Hepatocyte (in vitro differentiated cells): Measurements from ENCODE around the gene BBS10. TPM values are rescaled to one million over a fixed set of nuclear protein-coding genes. Genes with fewer than 3 reads are reported as not detected.

Experiments
- DNase-seq: peaks from one replicate; pipeline ENCODE4 v3.0.0-alpha.2; 2016; ENCODE audit warnings: low spot score
- H2AFZ ChIP-seq: fragments of 200-600 bp; sonication (generic); 2 replicates; pipeline ENCODE4 v1.6.0; 2016; ENCODE audit warnings: antibody characterized with exemption, mild to moderate bottlenecking
- H3K27ac ChIP-seq: fragments of 200-600 bp; sonication (generic); 2 replicates; pipeline ENCODE4 v1.5.1; 2016; ENCODE audit warnings: mild to moderate bottlenecking
- H3K27me3 ChIP-seq: fragments of 200-600 bp; sonication (generic); 2 replicates; pipeline ENCODE4 v1.6.1; 2016
- H3K36me3 ChIP-seq: fragments of 200-600 bp; sonication (generic); replicated peaks from 2 replicates; pipeline ENCODE4 v1.5.1; 2016; ENCODE audit warnings: low read depth; ENCODE audit not compliant: insufficient read depth
- H3K4me1 ChIP-seq: fragments of 200-600 bp; sonication (generic); 2 replicates; pipeline ENCODE4 v1.5.1; 2016; ENCODE audit warnings: mild to moderate bottlenecking, moderate library complexity; ENCODE audit not compliant: insufficient read depth
- H3K4me2 ChIP-seq: fragments of 200-600 bp; sonication (generic); 2 replicates; pipeline ENCODE4 v1.6.0; 2016
- H3K4me3 ChIP-seq: fragments of 200-600 bp; sonication (generic); 2 replicates; pipeline ENCODE4 v1.5.1; 2016; ENCODE audit warnings: mild to moderate bottlenecking
- H3K79me2 ChIP-seq: fragments of 200-600 bp; sonication (generic); 2 replicates; pipeline ENCODE4 v1.6.0; 2017; ENCODE audit warnings: mild to moderate bottlenecking
- H3K9me2 ChIP-seq: fragments of 200-600 bp; sonication (generic); replicated peaks from 2 replicates; pipeline ENCODE4 v1.6.0; 2017; ENCODE audit warnings: mild to moderate bottlenecking; ENCODE audit not compliant: insufficient read depth
- H3K9me3 ChIP-seq: fragments of 200-600 bp; sonication (generic); 2 replicates; pipeline ENCODE4 v1.5.1; 2016; ENCODE audit warnings: low read depth, mild to moderate bottlenecking
- H4K20me1 ChIP-seq: fragments of 200-600 bp; sonication (generic); 2 replicates; pipeline ENCODE4 v1.6.0; 2016; ENCODE audit warnings: mild to moderate bottlenecking; ENCODE audit not compliant: insufficient read depth, poor library complexity, severe bottlenecking
- EZH2 ChIP-seq: fragments of 200-600 bp; sonication (generic); IDR thresholded peaks from 2 replicates; pipeline ENCODE4 v1.6.1; 2016; ENCODE audit warnings: antibody characterized with exemption, mild to moderate bottlenecking, borderline replicate concordance
- EZH2phosphoT487 ChIP-seq: fragments of 200-600 bp; sonication (generic); IDR thresholded peaks from one replicate; pipeline ENCODE4 v1.6.1; 2018; ENCODE audit warnings: antibody characterized with exemption, mild to moderate bottlenecking, low read depth, moderate library complexity; ENCODE audit not compliant: unreplicated experiment, severe bottlenecking
- WGBS: methylation state at CpG from one replicate; pipeline ENCODE4 v1.1.6; 2016; ENCODE audit warnings: low lambda C conversion rate; ENCODE audit errors: missing lambda C conversion rate; 5-methylcytosine and 5-hydroxymethylcytosine counted together
- polyA plus RNA-seq: library from polyadenylated mRNA; unstranded; fragments of >200 nt; fragmentation: Nextera tagmentation; extraction: Ambion mirVana; gene quantifications from 2 replicates; pipeline ENCODE4 v1.2.1, GENCODE V29; 2016
- total RNA-seq: library from RNA; depleted of rRNA; stranded (reverse); fragments of >200 nt; gene quantifications from 2 replicates; pipeline ENCODE4 v1.2.3, GENCODE V29; 2014
- TF ChIP-seq, protein P1 (sequence below): fragments of 200-600 bp; sonication (generic); IDR thresholded peaks from 2 replicates; pipeline ENCODE4 v1.5.1; 2016; ENCODE audit warnings: antibody characterized with exemption, mild to moderate bottlenecking; ENCODE audit not compliant: poor library complexity

Gene BBS10
- total and polyA plus RNA-seq, 2 experiments from 2014 or later = 7.2 to 17.5 TPM

DNA sequence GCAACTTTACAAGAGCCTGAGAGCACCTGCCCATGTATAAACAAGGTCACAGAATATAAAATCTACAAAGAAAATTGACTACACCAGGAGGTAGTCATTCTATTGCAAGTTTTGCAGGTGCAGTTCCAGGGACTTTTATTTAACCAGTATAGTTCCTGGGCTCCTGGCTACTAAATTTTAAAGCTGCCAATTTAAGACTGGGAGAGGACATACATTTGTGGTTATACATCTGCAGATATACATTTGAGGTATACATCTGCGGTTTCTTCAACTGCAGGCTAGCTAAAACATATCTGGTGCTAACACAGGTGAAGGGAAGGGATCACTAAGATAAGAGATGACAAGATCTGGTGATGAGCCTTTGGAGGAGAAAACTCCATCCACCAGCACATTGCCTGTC is 30.2 kb downstream of the BBS10 start:
- no peaks in the 10 kb centered on the region for H3K4me1 ChIP-seq
- DNase-seq = no peak
- no peaks in the 10 kb centered on the region for H4K20me1 ChIP-seq
- H3K36me3 ChIP-seq = no peaks in the 10 kb centered on the region
- H3K9me3 ChIP-seq = no peaks in the 10 kb centered on the region
- H3K4me3 ChIP-seq = no peak overlapping the region
- no peak overlapping the region for H3K27ac ChIP-seq
- 96% methylated on average over 1 of the region's 1 CpG for WGBS
- no peaks in the 10 kb centered on the region for H3K9me2 ChIP-seq
- no peaks in the 10 kb centered on the region for H3K27me3 ChIP-seq
- H3K79me2 ChIP-seq = no peaks in the 10 kb centered on the region
- H3K4me2 ChIP-seq = no peak overlapping the region
- no peak for TF ChIP-seq EZH2phosphoT487
- TF ChIP-seq, protein P1, sequence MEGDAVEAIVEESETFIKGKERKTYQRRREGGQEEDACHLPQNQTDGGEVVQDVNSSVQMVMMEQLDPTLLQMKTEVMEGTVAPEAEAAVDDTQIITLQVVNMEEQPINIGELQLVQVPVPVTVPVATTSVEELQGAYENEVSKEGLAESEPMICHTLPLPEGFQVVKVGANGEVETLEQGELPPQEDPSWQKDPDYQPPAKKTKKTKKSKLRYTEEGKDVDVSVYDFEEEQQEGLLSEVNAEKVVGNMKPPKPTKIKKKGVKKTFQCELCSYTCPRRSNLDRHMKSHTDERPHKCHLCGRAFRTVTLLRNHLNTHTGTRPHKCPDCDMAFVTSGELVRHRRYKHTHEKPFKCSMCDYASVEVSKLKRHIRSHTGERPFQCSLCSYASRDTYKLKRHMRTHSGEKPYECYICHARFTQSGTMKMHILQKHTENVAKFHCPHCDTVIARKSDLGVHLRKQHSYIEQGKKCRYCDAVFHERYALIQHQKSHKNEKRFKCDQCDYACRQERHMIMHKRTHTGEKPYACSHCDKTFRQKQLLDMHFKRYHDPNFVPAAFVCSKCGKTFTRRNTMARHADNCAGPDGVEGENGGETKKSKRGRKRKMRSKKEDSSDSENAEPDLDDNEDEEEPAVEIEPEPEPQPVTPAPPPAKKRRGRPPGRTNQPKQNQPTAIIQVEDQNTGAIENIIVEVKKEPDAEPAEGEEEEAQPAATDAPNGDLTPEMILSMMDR = no peak
- TF ChIP-seq EZH2 = no peak
- no peak overlapping the region for H2AFZ ChIP-seq

DNA sequence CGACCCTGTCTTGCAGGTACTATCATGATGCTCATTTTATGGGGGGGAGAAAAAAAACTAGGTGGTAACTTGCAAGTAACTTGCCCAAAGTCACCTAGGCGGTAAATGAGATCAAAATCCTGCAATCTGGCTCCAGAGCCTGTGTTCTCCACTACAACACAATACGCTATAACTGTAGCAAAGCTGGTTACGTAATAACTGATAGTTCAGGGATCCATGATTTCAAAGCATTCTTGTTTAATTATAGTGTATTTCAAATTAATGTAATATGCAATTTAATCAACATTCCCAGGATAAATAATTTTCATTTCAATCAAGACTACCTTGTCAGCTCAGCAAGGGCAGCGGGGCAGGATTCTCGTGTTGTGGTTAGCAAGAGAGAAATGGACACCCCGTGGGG is 31.7 kb downstream of the BBS10 start:
- 89% methylated on average over 7 of the region's 7 CpGs for whole genome bisulfite sequencing
- TF ChIP-seq, protein P1 = no peak
- TF ChIP-seq EZH2 (no peak), EZH2phosphoT487 (no peak)

DNA sequence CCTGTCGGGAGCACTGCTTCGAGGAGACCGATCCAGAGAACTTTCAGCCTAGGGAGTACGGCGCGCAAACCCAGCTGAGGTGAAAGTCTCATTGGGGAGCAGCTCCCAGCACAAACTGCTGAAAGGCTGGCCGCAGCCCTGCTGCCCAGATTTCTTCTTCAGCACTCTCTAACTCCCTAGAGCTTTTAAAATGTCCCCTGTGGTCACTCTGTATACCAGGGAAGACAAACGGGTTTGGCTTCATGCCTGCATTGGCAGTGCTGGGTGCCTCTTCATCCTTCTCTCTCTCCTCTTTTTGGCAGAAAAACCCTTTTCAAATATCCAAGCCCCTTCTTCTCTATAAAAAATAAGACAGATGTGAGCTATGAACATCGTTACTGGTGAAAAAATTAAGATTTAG is 34.9 kb downstream of the BBS10 start:
- H3K27ac ChIP-seq = no peak overlapping the region

More for the DNA sequence above, 31.7 kb downstream of the BBS10 start:
- DNase-seq = no peak
- no peak overlapping the region for H3K27ac ChIP-seq
- no peaks in the 10 kb centered on the region for H4K20me1 ChIP-seq
- no peaks in the 10 kb centered on the region for H3K36me3 ChIP-seq
- no peaks in the 10 kb centered on the region for H3K4me1 ChIP-seq
- no peak overlapping the region for H3K4me2 ChIP-seq
- no peaks in the 10 kb centered on the region for H3K79me2 ChIP-seq
- no peaks in the 10 kb centered on the region for H3K9me3 ChIP-seq
- H3K27me3 ChIP-seq = no peaks in the 10 kb centered on the region
- no peak overlapping the region for H2AFZ ChIP-seq
- H3K9me2 ChIP-seq = no peaks in the 10 kb centered on the region
- H3K4me3 ChIP-seq = no peak overlapping the region

More for the DNA sequence above, 34.9 kb downstream of the BBS10 start:
- H3K4me2 ChIP-seq = no peak overlapping the region
- H3K9me3 ChIP-seq = no peaks in the 10 kb centered on the region
- no peaks in the 10 kb centered on the region for H3K27me3 ChIP-seq
- no peaks in the 10 kb centered on the region for H3K36me3 ChIP-seq
- no peaks in the 10 kb centered on the region for H4K20me1 ChIP-seq
- no peaks in the 10 kb centered on the region for H3K9me2 ChIP-seq
- TF ChIP-seq EZH2phosphoT487 (no peak), EZH2 (no peak)
- TF ChIP-seq, protein P1 = no peak
- H3K4me3 ChIP-seq = no peak overlapping the region
- H2AFZ ChIP-seq = no peak overlapping the region
- no peak for DNase-seq
- no peaks in the 10 kb centered on the region for H3K4me1 ChIP-seq
- 88% methylated on average over 9 of the region's 9 CpGs for WGBS
- H3K79me2 ChIP-seq = no peaks in the 10 kb centered on the region
